GM18508 (cell line): Measurements from ENCODE around the gene PROX1.

Experiments used
- ATAC-seq: cut with Tn5 transposase; IDR thresholded peaks from one replicate; pipeline ENCODE4 v1.9.1; 2021; ENCODE audit warnings: moderate number of reproducible peaks; ENCODE audit not compliant: insufficient read depth, unreplicated experiment

Gene PROX1

DNA sequence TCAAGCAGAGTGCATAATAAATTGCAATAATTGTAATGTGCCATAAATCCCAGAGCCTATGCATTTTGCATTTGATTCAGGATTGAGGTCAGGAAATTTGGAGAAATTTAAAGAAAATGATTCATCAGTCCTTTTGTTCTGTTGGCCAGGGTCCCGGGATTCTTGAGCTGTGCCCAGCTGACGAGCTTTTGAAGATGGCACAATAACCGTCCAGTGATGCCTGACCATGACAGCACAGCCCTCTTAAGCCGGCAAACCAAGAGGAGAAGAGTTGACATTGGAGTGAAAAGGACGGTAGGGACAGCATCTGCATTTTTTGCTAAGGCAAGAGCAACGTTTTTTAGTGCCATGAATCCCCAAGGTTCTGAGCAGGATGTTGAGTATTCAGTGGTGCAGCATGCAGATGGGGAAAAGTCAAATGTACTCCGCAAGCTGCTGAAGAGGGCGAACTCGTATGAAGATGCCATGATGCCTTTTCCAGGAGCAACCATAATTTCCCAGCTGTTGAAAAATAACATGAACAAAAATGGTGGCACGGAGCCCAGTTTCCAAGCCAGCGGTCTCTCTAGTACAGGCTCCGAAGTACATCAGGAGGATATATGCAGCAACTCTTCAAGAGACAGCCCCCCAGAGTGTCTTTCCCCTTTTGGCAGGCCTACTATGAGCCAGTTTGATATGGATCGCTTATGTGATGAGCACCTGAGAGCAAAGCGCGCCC is 8.7 kb downstream of the PROX1 start:
- no peak for ATAC-seq

DNA sequence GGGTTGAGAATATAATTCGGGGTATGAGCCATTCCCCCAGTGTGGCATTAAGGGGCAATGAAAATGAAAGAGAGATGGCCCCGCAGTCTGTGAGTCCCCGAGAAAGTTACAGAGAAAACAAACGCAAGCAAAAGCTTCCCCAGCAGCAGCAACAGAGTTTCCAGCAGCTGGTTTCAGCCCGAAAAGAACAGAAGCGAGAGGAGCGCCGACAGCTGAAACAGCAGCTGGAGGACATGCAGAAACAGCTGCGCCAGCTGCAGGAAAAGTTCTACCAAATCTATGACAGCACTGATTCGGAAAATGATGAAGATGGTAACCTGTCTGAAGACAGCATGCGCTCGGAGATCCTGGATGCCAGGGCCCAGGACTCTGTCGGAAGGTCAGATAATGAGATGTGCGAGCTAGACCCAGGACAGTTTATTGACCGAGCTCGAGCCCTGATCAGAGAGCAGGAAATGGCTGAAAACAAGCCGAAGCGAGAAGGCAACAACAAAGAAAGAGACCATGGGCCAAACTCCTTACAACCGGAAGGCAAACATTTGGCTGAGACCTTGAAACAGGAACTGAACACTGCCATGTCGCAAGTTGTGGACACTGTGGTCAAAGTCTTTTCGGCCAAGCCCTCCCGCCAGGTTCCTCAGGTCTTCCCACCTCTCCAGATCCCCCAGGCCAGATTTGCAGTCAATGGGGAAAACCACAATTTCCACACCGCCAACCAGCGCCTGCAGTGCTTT is 9.4 kb downstream of the PROX1 start:
- ATAC-seq = no peak

- no peak for ATAC-seq
Observed at GRCh38 chr1:213997772-213998107, 10.0 kb downstream of the PROX1 start.

DNA sequence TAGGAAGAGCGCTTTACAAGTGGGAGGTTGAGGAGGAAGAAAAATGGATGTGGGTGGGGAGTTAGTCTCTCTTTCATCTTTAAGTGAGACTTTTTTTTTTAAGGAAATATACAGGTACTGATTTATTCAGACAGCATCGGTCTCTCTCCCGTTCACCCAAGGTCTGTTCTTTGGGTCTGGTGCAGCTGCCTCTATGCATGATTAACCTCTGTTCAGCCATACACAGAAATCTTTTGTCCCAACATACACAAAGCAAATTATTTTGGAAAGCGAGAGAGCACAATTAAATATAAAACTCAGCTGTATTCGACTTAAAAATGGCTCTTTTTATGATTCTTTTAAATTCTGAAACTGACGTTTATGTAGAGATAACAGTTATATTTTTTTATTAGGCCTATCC is 11.0 kb downstream of the PROX1 start:
- ATAC-seq = no peak

DNA sequence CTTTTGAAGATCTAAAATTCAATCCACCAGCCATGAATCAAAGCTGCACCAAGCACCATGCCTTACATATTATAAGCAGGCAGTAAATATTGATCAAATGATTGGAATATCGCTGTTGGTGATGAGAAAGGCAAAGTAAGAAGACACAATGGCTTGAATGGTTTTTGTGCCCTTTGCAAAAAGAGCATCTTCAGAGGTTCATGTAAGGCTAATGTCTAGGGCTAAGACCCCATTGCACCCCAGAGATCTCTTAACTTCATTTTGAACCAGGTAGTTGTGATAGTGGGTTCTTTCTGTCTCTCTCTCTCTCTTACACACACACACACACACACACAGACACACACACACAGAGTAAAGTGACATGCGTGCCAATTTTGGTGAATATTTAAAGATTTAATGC is 12.0 kb downstream of the PROX1 start:
- no peak for ATAC-seq

DNA sequence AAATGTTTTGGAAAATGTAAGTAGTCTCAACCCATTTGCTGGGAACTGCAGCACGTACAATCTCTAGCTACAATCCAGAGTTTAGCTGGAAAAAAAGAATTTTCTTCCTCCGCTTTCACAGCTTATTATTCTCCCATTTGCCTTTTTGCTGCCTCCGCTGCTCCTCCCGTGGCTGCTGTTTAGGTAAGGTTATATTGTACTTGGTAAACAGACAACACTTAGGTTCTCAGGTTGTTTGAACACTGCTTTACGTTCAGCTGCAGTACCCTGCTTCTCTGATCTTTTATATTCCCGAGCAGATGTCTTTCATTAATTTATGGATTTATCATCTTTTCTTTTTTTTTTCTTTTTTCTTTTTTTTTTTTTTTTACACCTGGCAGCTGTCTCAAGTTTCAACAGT is 14.3 kb downstream of the PROX1 start:
- no peak for ATAC-seq

GRCh38 chr1:214002472-214002871 is 14.7 kb downstream of the PROX1 start:
- no peak for ATAC-seq

GRCh38 chr1:214003233-214003632 is 15.5 kb downstream of the PROX1 start:
- ATAC-seq = no peak

- ATAC-seq = no peak
Observed at GRCh38 chr1:214004014-214004413, 16.2 kb downstream of the PROX1 start.

GRCh38 chr1:214004795-214005194 is 17.0 kb downstream of the PROX1 start:
- ATAC-seq = no peak

GRCh38 chr1:214005708-214006107 is 17.9 kb downstream of the PROX1 start:
- no peak for ATAC-seq

DNA sequence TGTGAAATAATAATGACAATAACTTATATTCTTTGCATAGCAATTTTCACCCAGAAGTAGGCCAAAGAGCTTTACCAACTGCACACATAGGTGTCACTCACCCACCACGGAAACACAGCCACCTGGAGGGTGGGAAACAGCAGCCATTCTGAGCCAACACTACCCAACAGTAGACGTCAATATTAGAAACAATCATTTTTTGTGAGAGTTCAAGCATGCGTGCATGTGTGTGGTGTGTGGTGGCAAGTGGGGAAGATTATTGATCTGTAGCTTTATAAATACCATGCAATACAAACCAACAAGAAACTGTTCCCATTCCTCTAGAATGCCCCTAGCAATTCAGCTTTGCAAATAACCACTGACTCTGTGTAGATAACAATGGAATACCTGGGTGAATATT is 19.1 kb downstream of the PROX1 start:
- ATAC-seq = no peak

DNA sequence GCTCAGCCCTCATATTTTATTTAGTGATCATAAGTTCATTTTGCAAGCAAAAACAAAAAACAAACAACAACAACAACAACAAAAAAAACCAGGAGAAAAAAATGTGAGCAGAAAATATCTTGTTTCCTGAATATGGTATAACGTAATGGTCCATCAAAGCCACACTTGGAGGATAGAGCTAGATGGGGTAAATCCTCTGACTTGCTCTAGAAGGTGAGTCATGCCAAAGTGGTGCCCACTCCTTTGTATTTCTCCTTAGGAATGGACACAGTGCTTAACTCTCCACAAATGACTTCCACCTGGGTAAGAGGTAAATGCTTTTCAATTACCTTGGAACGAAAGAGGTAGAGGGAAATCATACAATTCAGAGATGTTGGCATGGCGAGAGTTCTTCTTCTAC is 20.6 kb downstream of the PROX1 start:
- no peak for ATAC-seq

DNA sequence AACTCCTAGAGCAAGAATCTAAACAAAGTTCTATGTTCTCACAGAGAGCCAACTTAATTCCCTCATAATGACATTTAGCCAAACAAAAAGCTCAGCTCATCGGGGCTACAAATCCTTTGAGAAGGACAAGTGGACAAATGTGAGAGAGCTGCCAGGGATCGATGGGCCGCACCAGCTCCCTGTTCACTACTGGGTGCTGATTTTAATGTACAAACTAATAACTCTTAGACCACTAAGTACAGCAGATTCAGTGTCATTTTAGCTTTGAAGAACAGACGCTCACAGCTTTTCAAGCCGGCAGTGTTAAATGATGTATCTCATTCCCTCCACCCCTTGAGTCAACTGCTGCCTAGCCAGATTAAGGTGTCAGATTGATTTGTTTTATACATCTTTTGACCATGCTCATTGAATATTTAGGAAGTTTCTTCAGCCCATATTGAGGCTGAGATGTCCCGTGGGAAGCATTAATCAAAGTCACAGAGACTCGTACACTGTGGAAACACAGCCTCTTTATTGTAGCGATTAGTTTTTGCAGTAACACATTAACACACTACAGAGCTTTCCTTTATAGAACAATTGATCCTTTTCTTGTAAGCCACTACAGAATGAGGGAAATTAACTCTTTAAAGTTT is 21.1 kb downstream of the PROX1 start:
- ATAC-seq = no peak

DNA sequence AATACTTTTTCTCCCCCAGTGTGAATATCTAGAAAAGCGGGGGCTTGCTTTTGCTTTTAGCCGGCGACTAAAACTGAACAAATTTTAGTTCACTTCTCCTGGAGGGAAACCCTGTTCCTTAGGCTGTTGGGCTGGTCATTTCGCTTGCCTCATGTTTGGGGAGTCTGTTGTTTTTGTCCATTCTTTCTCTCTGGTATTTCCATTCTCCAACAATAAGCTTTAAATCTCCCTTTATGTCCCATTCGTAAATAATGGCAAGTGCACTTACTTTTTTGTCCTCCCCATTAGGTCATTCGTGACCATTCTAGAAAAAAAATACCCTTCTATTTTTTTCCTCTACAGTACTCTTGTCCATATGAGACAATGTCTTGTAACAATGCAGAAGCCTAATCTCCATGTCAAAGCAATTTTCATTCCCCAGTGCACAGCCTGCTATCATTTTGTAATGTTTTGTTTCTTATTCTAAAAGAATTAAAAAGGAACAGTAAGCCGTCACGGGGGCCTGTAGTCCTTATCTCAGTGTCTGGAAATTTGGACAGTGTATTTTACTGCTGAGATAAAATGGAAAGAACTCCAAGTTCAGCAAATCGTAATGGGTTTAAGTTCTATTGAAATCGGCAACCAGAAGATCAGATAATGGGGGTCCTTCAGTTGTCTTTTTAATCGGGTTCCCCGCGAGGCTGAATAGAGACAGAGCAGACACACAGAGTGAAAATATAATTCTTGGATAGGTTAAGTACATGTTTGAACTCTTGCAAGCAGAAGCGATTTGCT is 21.8 kb downstream of the PROX1 start:
- no peak for ATAC-seq

GRCh38 chr1:214010197-214010573 is 22.4 kb downstream of the PROX1 start:
- ATAC-seq = no peak

DNA sequence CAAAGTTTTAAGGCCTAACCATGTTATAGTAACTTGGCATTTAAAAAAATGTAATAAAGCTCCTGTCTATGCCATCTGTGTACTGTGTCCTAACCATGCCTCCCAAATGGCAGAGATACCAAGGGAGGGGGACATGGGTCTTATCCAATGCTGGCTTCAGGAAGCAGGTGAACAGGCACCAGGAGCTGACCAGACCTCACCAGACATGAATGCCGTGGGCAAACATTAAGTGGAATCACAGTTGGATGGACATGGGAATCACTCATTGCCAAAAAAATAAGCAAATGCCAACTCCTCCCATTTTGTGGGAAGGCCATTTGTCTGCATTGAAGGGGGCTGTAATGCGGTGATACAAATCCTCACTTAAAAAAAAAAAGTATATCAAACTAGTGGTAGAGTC is 22.9 kb downstream of the PROX1 start:
- ATAC-seq = no peak

GRCh38 chr1:214012418-214012817 is 24.6 kb downstream of the PROX1 start:
- no peak for ATAC-seq

DNA sequence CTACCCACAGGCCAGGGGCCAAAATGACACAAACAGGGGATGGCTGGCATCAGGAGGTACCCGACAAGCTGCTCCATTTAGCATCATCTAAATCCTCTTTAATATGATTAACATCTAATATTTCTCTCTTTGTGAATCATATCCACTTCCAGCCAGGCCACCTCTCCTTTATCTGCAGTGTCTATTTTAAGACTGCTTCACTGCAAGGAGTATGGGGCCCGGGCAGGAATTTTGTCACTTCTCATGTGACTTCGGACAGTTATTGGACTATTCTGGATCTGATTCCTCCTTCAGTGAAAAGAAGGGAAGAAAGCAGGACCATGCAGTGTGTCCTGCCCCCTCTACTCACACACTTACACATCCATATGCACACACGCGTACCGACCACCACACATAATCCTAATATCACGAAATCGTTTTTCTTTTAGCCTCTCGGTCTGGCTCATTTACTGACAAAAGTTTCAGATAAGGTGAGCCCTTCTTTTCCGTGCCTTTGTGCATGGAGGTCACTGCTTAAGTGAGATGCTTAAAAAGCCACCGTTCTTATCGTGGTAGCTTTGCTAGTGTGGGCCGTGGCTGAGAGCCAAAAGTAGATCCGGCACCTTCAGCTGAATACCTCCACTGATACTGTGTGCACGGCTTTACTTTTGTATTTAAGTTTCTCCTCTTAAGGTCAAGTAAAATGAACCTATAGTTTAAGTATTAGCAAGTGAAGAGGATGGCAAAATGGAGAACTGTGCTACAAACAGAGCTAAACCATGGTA is 26.0 kb downstream of the PROX1 start:
- no peak for ATAC-seq

- no peak for ATAC-seq
Observed at GRCh38 chr1:214014730-214015129, 27.0 kb downstream of the PROX1 start.
